Liver (tissue), 3 donors: Measurements from ENCODE around the gene RBX1.

ENCODE experiments used
- CTCF ChIP-seq: fragments of 150-350 bp; IDR thresholded peaks from 2 replicates; pipeline ENCODE4 v1.5.1; 2017; ENCODE audit warnings: improper control_type of control experiment, low read depth, low read length; ENCODE audit not compliant: missing input control
- FOXA2 ChIP-seq: IDR thresholded peaks from 2 replicates; pipeline ENCODE4 v1.6.1; 2016; ENCODE audit warnings: antibody characterized with exemption
- HNF4G ChIP-seq: IDR thresholded peaks from 2 replicates; pipeline ENCODE4 v1.6.1; 2016; ENCODE audit warnings: antibody characterized with exemption
- JUND ChIP-seq, 2 donors: IDR thresholded peaks; 2 replicates each; pipeline ENCODE4 v1.6.1; 2016; ENCODE audit warnings: antibody characterized with exemption in 2 of 2
- MAX ChIP-seq: IDR thresholded peaks from 2 replicates; pipeline ENCODE4 v1.6.1; 2016; ENCODE audit warnings: antibody characterized with exemption
- NR2F2 ChIP-seq: IDR thresholded peaks from 2 replicates; pipeline ENCODE4 v1.6.1; 2016; ENCODE audit warnings: antibody characterized with exemption
- SP1 ChIP-seq: IDR thresholded peaks from 2 replicates; pipeline ENCODE4 v1.6.1; 2018; ENCODE audit warnings: antibody characterized with exemption, mild to moderate bottlenecking
- YY1 ChIP-seq: IDR thresholded peaks from 2 replicates; pipeline ENCODE4 v1.6.1; 2016; ENCODE audit warnings: antibody characterized with exemption, mild to moderate bottlenecking
- donor health status: healthy.
- donor health status: healthy.

GRCh38 chr22:40957601-40958000, 6.4 kb downstream of the RBX1 start:
- no peak for TF ChIP-seq CTCF
- TF ChIP-seq MAX: no peak
- TF ChIP-seq YY1: no peak
- TF ChIP-seq JUND (IDR thresholded peaks at IDR 0.05): no peak
- no peak for TF ChIP-seq SP1
- no peak for TF ChIP-seq NR2F2
- no peak for TF ChIP-seq FOXA2
- no peak for TF ChIP-seq HNF4G
